ENCODE data around the gene CACNA1F. TPM values are rescaled to one million over a fixed set of nuclear protein-coding genes. Genes with fewer than 3 reads are reported as not detected.

The CACNA1F gene
- total RNA-seq, 4 donors from 2014 or later: 0.32 to 2.8 (median 0.96) TPM; not detected in 1

DNA sequence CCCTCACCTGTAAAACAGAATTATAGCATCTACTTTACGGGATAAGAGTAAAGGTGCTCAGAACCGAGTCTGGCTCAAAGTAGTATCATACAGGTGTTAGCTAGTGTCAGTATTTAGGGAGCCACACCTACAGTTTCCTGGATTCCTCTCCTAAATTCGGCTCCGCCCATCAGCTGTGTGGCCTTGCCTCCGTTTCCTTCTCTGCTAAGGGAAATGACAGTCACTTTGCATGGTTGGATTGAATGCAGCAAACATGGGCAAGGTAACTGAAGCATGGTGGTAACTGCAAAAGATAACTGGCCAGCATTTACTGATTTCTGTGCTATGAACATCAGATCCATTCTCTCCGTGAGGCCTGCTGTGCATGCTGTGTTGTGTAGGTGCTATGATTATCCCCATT lies 39.3 kb upstream of the CACNA1F start:
- 52% methylated on average over 6 of the region's 6 CpGs; no CpG with 5 or more reads in 1 of the 2 donors for WGBS, 2 donors (ENCODE audit: low coverage in 1 of 2)
- H3K4me3 ChIP-seq: no peak overlapping the region
- peaks cover 4 to 28% (median 17%) of the 10 kb centered on the region in 4 donors for H3K4me1 ChIP-seq
- no peak for TF ChIP-seq EP300 (IDR thresholded peaks at IDR 0.05; ENCODE audit: low read depth)
- no peak for TF ChIP-seq POLR2A (IDR thresholded peaks at IDR 0.05)
- no peak for TF ChIP-seq POLR2AphosphoS5 (IDR thresholded peaks at IDR 0.05)
- TF ChIP-seq, protein P1, sequence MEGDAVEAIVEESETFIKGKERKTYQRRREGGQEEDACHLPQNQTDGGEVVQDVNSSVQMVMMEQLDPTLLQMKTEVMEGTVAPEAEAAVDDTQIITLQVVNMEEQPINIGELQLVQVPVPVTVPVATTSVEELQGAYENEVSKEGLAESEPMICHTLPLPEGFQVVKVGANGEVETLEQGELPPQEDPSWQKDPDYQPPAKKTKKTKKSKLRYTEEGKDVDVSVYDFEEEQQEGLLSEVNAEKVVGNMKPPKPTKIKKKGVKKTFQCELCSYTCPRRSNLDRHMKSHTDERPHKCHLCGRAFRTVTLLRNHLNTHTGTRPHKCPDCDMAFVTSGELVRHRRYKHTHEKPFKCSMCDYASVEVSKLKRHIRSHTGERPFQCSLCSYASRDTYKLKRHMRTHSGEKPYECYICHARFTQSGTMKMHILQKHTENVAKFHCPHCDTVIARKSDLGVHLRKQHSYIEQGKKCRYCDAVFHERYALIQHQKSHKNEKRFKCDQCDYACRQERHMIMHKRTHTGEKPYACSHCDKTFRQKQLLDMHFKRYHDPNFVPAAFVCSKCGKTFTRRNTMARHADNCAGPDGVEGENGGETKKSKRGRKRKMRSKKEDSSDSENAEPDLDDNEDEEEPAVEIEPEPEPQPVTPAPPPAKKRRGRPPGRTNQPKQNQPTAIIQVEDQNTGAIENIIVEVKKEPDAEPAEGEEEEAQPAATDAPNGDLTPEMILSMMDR (IDR thresholded peaks at IDR 0.05): no peak
- peak overlapping the region in 1 of 4 donors; percentile 17 for H3K27ac ChIP-seq
- H3K27me3 ChIP-seq: no peaks in the 10 kb centered on the region
- in situ Hi-C loops (cut with MboI; ENCODE audit: low pct_ligation_motif_present in 1 of 4, low pct_unique_long_range_greater_than_20kb in 1 of 4, low sequenced_read_pairs in 3 of 4) (no loop called here), intact Hi-C loops (cut with DNase I; ENCODE audit: low total_unique reads) (no loop called here)
- H3K36me3 ChIP-seq: no peaks in the 10 kb centered on the region
- DNase-seq: no peak
- H3K9me3 ChIP-seq: no peaks in the 10 kb centered on the region

DNA sequence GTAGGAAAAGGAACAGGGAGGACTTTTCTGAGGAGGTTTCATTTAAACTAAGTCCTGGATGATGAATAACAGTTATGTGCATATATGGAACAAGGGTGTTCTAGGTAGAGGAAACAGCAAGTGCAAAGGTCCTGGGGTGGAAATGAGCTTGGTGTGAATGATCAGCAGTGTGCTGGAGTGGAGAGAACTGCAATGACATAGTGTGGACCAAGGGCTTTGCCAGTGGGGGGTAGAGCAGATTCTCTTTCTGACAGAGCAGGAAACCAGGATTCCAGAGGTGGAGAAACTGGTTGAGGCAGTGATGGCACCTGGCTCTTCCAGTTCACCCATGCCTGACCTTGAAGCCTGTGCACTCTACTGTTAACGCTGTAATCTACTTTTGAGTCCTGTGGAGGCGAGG lies 38.2 kb upstream of the CACNA1F start:
- TF ChIP-seq POLR2AphosphoS5 (IDR thresholded peaks at IDR 0.05) (no peak), POLR2A (IDR thresholded peaks at IDR 0.05) (no peak), EP300 (IDR thresholded peaks at IDR 0.05; ENCODE audit: low read depth) (no peak)
- TF ChIP-seq, protein P1 (IDR thresholded peaks at IDR 0.05): no peak
- H3K4me3 ChIP-seq: no peak overlapping the region
- in situ Hi-C loops (cut with MboI; ENCODE audit: low pct_ligation_motif_present in 1 of 4, low pct_unique_long_range_greater_than_20kb in 1 of 4, low sequenced_read_pairs in 3 of 4): no loop called here

DNA sequence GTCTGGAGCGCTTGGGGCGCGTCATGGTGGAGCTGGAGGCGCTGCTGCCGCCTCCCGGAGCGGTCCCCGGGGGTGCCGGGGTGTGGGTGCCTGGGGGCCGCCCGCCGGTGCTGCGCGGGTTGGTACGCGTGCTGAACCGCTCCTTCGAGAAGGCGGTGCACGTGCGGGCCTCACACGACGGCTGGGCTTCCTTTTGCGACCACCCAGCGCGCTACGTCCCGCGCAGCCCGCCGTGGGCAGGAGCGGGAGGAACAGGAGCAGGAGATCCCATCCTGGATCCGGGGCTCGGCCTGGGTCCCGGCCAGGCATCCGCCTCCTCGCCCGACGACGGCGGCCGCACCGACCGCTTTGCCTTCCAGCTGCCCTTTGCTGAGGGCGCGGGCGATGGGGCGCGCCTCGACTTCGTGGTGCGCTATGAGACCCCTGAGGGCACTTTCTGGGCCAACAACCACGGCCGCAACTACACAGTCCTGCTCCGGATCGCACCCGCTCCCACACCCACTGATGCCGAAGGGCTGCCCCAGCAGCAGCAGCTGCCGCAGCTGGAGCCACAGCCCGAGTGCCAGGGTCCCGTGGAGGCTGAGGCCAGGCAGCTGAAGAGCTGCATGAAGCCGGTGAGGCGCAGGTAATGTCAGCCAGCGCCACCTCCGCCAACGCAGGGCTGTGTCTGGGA lies 37.2 kb upstream of the CACNA1F start:
- no peaks in the 10 kb centered on the region for H3K36me3 ChIP-seq
- no peaks in the 10 kb centered on the region for H3K27me3 ChIP-seq
- intact Hi-C loops (cut with DNase I; ENCODE audit: low total_unique reads): no loop called here
- peak overlapping the region; percentile 66 to 90 (median 84) for H3K4me3 ChIP-seq
- 87% methylated on average over 48 of the region's 66 CpGs; no CpG with 5 or more reads in 1 of the 2 donors for WGBS, 2 donors (ENCODE audit: low coverage in 1 of 2)
- H3K4me1 ChIP-seq: peaks cover 4 to 28% (median 17%) of the 10 kb centered on the region in 4 donors
- DNase-seq: no peak
- H3K9me3 ChIP-seq: no peaks in the 10 kb centered on the region
- TF ChIP-seq, protein P1 (IDR thresholded peaks at IDR 0.05): no peak
- TF ChIP-seq POLR2AphosphoS5 (IDR thresholded peaks at IDR 0.05) (no peak), EP300 (IDR thresholded peaks at IDR 0.05; ENCODE audit: low read depth) (no peak), POLR2A (IDR thresholded peaks at IDR 0.05) (no peak)
- in situ Hi-C loops (cut with MboI; ENCODE audit: low pct_ligation_motif_present in 1 of 4, low pct_unique_long_range_greater_than_20kb in 1 of 4, low sequenced_read_pairs in 3 of 4): no loop called here
- H3K27ac ChIP-seq: peak overlapping the region; percentile 86 to 95 (median 94)

More for the DNA sequence above, 38.2 kb upstream of the CACNA1F start:
- intact Hi-C loops (cut with DNase I; ENCODE audit: low total_unique reads): no loop called here
- peak overlapping the region in 2 of 4 donors; percentile 25 to 95 for H3K27ac ChIP-seq
- peaks cover 4 to 28% (median 17%) of the 10 kb centered on the region in 4 donors for H3K4me1 ChIP-seq
- no peaks in the 10 kb centered on the region for H3K36me3 ChIP-seq
- no peaks in the 10 kb centered on the region for H3K9me3 ChIP-seq
- no peak for DNase-seq
- no peaks in the 10 kb centered on the region for H3K27me3 ChIP-seq
- 57% methylated on average over 2 of the region's 2 CpGs; no CpG with 5 or more reads in 1 of the 2 donors for WGBS, 2 donors (ENCODE audit: low coverage in 1 of 2)

DNA sequence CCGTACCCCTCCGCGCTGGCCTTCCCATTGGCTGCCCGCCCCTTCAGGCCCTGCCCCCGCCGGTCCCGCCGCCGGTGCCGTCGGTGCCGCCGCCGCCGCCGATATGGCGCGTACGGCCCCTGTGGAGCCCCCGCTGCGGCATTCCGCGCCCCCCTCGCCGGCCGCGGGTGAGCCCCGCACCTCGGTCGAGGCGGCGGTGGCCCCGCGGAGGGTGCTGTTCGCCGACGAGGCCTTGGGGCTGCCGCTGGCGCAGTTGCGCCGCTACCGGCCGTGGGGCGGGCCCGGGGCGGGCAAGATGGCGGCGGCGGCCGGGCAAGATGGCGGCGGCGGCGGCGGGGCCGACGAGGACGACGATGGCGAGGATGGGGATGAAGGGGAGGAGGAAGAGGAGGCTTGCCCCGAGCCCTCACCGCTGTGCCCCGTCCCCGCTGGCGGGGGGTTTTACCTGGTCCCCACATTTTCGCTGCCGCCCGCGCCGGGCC lies 36.7 kb upstream of the CACNA1F start, which contains the start of gene PPP1R3F:
Gene PPP1R3F (plus strand): TSS at position 27 of the 482 bp plus-strand sequence. CDS start 77 bp downstream, at position 104.
- TF ChIP-seq, protein P1 (IDR thresholded peaks at IDR 0.05): no peak
- no peak for TF ChIP-seq EP300 (IDR thresholded peaks at IDR 0.05; ENCODE audit: low read depth)
- peak; percentile 12 for TF ChIP-seq POLR2A (IDR thresholded peaks at IDR 0.05)
- TF ChIP-seq POLR2AphosphoS5 (IDR thresholded peaks at IDR 0.05): peak in 2 of 3 donors; percentile 51 to 74
- intact Hi-C loops (cut with DNase I; ENCODE audit: low total_unique reads): no loop called here
- in situ Hi-C loops (cut with MboI; ENCODE audit: low pct_ligation_motif_present in 1 of 4, low pct_unique_long_range_greater_than_20kb in 1 of 4, low sequenced_read_pairs in 3 of 4): no loop called here
- Histone ChIP-seq H3K9me3 (no peaks in the 10 kb centered on the region), H3K27me3 (no peaks in the 10 kb centered on the region), H3K27ac (peak within 1 kb of the TSS; percentile 86 to 95 (median 94)), H3K4me3 (peak within 1 kb of the TSS; percentile 66 to 90 (median 84)), H3K36me3 (no peaks in the 10 kb centered on the region), H3K4me1 (peaks cover 4 to 28% (median 17%) of the 10 kb centered on the region in 4 donors)
- DNase-seq: no peak
- WGBS, 2 donors (ENCODE audit: low coverage in 1 of 2): 52% methylated on average over 61 of the region's 70 CpGs; no CpG with 5 or more reads in 1 of the 2 donors
